ENCODE measurements around the gene CDK6.

DNA sequence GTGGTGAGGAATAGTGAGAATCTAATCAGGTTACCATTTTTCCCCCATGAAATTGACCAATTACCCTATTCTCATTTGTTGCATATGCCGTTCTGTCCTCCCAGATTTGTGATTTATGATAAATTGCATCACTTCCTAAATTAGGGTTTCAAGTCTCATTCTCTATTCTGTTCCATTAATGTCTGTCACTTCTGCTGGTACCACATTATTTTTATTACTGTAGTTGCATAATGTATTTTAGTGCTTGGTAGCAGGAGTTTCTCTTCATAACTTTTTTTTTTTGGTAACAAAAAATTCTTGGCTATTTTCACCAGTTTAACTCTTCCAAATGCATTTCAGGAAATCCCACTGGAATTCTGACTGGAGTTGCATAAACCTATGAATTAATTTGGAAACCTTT, 202.2 kb downstream of the CDK6 start:
- TF ChIP-seq, protein P1, sequence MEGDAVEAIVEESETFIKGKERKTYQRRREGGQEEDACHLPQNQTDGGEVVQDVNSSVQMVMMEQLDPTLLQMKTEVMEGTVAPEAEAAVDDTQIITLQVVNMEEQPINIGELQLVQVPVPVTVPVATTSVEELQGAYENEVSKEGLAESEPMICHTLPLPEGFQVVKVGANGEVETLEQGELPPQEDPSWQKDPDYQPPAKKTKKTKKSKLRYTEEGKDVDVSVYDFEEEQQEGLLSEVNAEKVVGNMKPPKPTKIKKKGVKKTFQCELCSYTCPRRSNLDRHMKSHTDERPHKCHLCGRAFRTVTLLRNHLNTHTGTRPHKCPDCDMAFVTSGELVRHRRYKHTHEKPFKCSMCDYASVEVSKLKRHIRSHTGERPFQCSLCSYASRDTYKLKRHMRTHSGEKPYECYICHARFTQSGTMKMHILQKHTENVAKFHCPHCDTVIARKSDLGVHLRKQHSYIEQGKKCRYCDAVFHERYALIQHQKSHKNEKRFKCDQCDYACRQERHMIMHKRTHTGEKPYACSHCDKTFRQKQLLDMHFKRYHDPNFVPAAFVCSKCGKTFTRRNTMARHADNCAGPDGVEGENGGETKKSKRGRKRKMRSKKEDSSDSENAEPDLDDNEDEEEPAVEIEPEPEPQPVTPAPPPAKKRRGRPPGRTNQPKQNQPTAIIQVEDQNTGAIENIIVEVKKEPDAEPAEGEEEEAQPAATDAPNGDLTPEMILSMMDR (IDR thresholded peaks at IDR 0.05; ENCODE audit: low read length): no peak
- no peak for TF ChIP-seq EZH2 (IDR thresholded peaks at IDR 0.05; ENCODE audit: borderline replicate concordance, low read length)

All from OCI-LY1 (cell line).